ENCODE data around the gene VAMP7.
"Not testable (repeated sequence)": the region's sequence is repeated elsewhere in the genome, so short reads cannot be mapped to it uniquely, and the experiment has no call there.

Gene VAMP7

DNA sequence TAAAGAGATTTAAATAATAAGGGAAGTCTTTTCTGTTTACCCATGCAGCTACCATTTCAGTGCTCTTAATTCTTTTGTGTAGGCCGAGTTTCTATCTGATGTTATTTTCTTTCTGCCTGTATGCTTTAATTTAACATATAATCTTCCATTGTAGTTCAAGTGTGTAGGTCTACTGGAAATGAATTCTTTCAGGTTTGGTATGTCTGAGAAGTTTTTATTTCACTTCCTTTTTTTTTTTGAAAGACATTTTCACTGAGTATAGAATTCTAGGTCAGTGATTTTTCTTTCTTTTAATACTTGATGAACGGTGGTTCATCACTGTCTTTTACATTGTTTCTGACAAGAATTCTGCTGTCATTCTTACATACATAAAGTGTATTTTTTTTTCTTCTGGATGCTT lies 42.1 kb downstream of the VAMP7 start:
- no peak for DNase-seq

DNA sequence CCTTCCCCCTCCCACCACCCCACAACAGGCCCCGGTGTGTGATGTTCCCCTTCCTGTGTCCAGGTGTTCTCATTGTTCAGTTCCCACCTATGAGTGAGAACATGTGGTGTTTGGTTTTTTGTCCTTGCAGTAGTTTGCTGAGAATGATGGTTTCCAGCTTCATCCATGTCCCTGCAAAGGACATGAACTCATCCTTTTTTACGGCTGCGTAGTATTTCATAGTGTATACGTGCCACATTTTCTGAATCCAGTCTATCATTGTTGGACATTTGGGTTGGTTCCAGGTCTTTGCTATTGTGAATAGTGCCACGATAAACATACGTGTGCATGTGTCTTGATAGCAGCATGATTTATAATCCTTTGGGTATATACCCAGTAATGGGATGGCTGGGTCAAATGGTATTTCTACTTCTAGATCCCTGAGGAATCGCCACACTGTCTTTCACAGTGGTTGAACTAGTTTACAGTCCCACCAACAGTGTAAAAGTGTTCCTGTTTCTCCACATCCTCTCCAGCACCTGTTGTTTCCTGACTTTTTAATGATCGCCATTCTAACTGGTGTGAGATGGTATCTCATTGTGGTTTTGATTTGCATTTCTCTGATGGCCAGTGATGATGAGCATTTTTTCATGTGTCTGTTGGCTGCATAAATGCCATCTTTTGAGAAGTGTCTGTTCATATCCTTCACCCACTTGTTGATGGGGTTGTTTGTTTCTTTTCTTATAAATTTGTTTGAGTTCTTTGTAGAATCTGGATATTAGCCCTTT lies 49.9 kb downstream of the VAMP7 start:
- DNase-seq: not testable (repeated sequence)

DNA sequence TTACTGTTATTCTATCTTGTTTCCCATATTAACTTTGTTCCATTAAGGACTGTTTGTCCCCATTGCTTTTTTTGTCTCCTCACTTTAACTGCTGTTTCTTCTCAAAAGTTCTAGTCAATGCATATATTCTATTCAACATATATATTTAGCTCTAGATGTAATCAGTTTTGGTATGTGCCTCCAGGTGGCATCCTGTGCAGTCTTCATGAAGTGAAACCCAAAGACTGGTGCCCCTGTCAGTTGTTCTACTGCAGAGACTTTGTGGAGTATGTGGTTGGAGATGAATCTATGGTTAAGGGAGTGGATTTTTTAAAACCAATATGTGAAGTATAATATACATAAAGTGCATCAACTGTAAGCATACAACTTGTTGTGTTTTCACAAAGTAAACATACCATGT lies 57.0 kb downstream of the VAMP7 start:
- no peak for DNase-seq

DNA sequence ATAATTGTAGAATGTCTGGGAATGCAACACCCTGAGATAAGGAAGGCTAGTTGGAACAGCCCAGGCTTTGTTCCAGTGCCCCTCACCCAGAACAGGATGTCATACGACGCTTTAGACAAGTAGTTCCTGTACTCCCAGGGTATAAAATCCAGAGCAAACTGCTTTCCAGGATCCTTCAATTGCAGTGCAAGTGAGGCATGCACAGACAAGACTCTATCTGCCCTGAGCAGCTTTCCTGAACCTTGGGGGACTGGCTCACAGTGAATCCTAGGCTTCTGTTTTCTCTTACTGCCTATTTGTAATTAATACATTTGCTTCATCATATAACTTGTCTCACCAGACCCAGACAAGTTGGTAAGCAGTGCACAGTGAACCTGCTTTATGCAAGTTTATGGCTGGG lies 68.0 kb downstream of the VAMP7 start:
- no peak for DNase-seq

DNA sequence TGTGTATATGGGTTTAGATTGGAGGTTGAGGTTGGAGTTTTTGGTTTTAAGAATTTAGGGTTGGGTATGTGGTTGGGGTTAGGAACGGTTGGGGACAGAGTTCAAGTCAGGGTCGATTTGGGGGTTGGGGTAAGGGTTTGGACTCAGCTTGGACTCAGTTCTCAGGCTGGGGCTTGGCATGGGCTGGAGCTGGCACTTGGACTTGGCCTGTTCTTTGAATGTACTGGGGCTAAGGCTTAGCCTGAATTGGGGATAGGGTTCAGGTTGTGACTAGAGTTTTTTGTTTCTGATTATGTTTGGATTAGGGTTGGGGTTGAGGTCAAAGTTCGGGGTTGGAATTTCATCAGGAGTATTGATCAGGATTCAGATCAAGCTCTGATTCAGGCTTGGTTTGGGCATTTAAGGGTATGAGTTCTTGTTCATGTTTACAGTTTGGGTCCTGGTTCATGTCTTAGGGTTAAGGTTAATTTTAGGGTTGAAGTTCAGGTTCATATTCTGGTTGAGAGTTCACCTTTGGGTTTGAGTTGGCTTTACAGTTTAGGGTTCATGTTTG lies 70.2 kb downstream of the VAMP7 start:
- no peak for DNase-seq

DNA sequence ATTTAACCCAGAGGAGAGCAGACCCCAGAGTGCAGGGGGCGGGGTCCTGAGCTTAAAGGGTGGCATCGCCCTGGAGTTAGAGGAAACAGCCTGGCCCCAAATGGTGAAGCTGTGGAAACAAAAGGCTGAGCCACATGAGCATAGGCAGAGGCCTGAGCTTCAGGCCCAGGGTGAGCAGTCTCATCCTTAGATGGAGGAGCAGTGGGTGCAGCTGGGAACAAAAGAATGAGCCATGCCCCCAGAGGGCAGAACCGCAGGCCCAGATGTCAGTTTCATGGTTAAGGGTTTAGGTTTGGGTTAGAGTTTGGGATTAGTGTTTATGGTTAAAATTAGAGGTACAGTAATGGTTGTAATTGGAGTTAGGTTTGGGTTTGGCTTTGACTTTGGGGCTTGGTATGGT lies 71.9 kb downstream of the VAMP7 start:
- DNase-seq: no peak

DNA sequence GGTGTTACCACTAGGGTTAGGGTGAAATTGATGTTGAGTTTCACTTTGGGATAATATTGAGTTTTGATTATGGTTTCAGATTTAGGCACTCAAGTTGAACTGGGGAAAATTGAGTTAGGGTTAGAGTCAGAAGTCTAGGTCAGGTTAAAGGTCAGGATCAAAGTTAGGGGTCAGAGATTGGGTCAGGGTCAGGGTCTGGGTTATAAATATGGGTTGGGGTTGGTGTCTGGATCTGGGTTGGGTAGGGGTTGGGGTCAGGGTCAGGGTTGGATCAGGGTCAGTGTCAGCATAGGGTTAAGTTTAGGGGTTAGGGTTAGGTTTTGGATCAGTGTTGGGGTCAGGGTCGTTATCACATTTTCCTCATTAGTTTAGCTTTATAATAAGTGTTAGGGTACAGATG lies 73.6 kb downstream of the VAMP7 start:
- DNase-seq: no peak

DNA sequence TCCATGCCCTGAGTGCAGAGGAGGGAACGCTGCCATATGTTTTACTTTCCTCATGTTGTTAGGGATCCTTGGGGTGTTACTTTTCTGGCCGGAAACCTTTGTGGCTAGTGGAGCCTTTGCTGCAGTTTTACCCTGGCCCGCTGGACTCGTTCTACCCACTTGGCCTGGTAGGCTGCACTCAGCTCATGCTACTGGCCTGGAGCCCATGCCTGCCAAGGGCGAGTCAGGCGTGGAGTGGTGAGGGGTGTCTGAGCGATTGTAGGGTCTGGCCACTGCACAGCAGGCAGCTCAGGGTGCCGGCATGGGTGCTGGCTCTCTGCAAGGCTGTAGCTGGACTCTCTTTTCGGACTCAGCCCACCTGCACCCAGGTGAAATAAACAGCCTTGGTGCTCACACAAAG lies 75.0 kb downstream of the VAMP7 start:
- DNase-seq: no peak

DNA sequence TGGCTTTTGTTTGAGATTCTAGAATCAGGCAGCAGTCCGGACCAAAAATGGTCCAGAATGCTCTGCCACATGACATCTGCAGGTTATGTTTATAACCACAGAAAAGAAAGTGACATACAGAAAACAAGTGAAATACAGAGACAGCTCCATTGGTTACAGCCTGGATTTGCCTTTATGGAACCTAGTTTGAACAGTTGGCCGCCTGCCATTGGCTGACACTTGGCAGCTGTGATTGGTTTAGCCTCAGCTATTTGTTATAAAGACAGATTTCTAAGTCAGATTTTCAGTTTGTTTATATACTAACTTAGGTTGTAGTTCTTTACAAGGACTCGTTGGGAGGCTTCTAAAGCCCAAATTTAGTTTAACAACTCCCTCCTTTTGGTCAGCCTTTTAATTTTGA lies 75.5 kb downstream of the VAMP7 start:
- DNase-seq: no peak

DNA sequence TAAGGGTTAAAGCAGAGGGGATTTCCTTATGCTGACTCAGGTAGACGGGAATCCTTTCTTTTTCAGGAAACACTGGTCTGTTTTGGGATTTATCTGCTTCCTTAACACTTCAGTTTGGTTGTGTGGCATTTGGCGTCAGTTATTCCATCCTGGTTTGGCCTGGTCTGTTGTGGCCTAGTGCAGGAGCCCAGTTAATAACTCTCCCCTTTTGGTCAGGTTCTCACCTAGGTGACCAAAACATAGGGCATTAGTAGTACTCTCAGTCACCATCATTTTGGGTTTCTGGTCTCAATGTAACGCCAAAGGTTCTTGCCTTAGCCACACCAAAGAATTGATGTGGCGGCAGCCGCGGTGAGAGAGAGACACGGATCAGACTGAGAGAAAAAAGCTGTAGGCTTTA lies 76.7 kb downstream of the VAMP7 start:
- no peak for DNase-seq

DNA sequence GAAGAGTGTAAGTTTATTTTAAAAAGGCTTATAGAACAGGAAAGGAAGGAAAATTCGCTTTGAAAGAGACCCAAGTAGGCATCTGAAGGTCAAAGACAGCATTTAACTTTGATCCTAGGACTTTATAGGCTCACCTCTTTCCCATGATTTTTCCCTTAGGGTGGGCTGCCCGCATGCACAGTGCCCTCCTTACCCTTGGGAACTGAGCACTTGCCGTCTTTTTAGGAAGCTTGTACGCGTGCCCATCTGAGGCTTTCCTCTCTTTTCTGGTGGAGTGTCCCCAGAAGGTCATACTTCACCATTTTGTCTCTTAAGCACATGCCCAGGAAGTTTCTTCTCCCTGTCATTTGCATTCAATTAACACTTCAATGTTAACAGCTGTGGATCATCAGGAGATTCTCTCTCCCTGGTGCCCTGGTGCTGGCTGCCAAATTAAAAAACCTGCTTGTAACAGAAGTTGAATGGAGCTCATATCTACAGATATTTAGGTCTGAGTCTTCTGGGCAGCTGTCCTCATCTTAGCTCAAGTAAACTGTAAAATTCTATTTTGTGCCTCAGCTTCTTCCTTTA lies 78.0 kb downstream of the VAMP7 start:
- DNase-seq: no peak

DNA sequence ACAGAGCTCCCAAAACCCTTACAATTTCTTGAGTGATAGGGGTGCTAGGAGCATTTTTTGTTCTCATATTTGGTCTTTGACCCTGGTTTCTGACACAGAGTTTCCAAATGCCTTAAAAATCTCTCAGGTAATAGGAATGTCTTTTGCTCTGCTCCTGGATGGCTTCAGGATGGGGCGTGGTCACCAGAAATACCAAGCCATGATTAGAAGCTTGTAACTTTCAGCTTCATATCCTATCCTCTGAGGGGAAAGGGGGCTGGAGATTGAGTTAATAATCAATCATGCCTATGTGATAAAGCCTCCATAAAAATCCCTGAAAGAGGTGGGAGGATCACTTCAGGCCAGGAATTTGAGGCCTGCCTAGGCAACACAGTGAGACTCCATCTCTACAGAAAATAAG lies 81.8 kb downstream of the VAMP7 start:
- DNase-seq: no peak

DNA sequence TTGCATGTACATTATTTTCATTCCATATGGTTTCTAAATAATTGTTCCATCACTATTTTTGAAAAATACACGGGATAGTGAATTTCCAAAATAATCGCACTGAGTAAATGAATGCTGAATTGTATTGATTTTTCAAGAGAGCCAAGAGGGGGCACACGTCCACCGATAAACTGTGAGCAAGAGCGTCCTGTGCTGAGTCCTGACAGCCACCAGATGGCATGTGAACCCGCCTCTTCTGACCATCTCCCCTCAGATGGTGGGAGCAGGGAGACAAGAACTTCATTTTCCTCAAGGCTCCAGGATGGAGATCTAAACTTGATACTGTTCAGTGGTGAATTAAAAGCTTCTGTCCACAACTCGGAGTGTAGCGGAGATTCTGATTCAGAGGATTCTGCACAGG lies 85.7 kb downstream of the VAMP7 start:
- DNase-seq: peak; percentile 70

DNA sequence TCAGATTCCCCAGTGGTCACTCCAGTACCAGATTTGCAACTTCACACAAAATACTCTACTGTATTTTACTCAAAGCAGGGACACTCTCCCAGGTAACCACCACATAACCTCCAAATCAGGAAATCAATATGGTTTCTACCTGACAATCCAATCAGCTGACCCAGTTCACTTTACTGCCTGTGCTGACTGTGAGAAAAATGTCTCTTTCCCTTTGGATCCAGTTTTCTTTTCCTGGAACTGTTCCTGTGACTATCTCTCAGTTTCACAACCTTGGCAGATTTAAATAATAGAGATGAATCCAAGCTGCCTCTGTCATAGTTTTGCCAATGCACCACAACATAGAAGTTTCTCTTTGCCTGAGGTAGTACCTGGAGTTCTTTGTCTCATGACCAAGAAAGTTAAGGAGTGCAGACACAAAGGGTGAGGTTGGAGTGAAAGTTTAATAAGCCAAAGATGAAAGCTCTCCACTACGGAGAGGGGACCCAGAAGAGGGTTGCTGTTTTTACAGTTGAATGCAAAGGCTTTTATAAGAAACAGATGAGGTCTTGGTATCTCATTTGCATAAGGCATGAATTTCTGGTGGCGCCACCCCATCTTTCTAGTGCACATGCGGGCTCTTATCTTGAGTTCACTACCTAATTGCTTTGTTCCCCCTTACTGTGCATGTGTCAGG lies 86.6 kb downstream of the VAMP7 start:
- no peak for DNase-seq

DNA sequence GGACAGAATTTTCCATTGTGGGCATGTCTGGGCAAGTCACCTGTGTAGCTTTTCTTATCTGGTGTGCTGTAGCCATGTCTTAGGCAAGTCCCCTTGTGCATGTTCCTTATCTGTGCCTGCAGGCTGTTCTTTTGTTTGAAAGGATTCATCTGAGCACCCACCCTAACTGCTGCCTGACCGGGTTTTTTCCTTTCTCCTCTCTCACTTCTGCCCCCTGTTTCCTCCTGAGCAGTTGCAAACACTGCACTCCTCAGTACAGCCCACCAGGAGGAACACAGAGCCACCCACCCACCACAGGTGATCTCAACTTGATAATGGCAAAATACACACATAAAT lies 87.1 kb downstream of the VAMP7 start:
- no peak for DNase-seq

DNA sequence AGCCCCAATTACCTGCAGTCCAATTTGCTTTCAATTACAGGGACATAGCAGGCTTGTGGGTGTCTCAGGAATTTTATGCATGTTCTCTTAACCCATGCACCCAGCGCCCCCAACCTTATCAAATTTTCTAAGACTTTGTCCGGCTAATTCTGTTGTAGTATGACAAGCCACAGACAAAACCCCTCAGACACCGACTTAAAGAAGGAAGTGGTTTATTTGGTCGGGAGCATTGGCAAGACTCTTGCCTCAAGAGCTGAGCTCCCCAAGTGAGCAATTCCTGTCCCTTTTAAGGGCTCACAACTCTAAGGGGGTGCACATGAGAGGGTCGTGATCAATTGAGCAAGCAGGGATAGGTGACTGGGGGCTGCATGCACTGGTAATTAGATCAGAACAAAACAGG lies 87.6 kb downstream of the VAMP7 start:
- DNase-seq: no peak

DNA sequence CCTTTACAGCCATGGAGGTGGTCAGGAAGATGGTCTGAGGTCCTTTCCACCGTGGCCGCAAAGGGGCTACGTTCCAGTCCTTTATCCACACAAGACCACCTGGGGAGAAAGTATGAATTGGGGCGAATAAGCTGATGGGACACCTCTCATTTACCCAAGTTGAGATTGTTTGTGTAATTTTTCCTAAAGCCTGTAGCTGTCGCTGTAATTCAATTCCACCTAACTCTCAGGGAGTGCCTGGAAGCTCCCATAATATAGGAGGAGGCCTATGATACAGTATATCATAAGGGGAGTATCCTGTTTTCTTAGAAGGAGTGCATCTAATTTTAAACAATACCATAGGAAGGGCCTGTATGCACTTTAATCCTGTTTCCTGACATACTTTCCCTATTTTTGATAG lies 90.5 kb downstream of the VAMP7 start:
- DNase-seq: not testable (repeated sequence)

DNA sequence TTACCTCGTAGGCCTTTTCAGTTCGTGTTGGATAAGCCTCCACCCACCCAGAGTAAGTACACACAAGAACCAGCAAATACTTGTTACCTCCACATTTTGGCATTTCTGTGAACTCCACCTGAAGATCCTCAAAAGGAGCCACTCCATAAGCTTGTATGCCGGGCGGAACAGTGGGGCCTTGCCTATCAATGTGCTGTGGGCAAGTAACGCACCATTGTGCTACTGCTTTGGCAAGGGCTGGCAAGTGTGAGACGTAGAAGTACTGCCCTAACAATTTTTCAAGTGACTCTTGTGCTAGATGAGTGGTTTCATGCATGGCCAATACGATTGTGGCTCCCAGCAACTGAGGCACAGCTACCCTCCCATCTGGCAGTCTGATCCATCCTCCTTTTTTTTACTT lies 91.1 kb downstream of the VAMP7 start:
- not testable (repeated sequence) for DNase-seq

DNA sequence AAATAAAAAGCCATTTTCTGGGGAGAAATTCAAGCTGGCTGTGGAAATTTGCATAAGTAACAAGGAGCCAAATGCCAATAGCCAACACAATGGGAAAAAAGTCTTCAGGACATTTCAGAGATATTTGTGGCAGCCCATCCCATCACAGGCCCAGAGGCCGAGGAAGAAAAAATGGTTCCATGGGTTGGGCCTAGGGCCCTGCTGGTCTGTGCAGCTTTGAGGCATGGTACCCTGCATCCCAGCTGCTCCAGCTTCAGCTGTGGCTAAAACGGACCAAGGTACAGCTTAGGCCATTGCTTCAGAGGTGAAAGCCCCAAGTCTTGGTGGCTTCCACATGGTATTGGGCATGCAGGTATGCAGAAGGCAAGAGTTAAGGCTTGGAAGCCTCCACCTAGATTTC lies 102.2 kb downstream of the VAMP7 start:
- no peak for DNase-seq

DNA sequence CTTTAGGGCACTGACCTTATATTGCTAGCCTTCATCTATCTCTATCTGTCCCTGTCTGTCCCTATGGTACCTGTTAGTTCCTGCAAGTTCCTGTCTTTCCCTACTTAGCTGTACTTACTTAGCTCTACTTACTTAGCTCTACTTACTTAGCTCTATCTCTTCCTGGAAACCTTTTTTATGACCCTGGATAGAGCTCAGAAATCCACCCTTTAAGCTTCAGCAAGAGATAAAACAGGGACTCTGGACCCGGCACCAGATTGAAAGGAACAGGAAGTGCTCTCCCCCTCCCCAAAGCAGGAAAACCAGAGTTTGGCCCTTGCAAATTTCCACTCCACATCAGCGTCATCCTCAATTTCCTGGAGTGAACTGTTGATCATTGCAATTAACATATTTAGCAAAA lies 104.1 kb downstream of the VAMP7 start:
- no peak for DNase-seq

DNA sequence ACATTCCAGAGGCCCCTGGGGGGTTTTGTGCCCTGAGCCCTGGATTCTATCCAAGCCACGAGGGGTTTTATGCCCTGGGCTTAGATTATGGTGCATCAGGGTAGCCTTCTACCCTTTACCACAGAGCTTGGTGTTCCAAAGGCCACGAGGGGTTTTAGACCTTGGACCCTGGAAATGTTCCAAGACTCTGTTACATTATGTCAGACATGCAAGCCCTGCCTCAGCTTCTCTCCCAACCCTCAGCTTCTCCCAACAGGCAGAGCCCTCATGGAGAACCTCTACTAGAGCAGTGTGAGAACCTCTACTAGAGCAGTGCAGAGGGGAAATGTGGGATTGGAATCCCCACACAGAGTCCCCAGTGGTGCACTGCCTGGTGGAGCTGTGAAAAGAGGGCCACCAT lies 105.8 kb downstream of the VAMP7 start:
- not testable (repeated sequence) for DNase-seq

DNA sequence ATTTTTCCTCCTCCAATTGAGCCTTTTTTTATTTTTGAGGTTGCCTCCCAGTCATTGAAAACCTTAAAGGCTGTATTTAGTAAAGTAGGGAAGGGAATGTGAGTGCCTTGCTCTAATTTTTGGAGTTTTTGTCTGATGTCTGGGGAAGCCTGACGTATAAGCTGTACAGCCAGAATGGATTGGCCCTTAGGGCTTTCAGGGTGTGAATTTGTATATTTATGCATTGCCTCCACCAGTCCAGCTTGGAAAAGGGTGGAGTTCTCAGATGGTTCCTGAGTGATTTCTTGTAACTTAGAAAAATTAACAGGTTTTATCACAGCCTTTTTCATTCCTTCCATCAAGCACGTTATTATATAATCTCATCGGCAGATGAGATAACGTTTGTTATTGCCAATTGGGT lies 107.7 kb downstream of the VAMP7 start:
- no peak for DNase-seq

Data from NCI-H1092 (cell line).